GM21576 (cell line): Measurements from ENCODE around the gene TMUB2.
A peak's percentile ranks its signal among the peaks of the same experiment; 100 is the strongest.

Experiments used
- ATAC-seq: cut with Tn5 transposase; IDR thresholded peaks from one replicate; pipeline ENCODE4 v1.9.1; 2021; ENCODE audit warnings: mild to moderate bottlenecking, moderate library complexity; ENCODE audit not compliant: unreplicated experiment

TMUB2 gene

DNA sequence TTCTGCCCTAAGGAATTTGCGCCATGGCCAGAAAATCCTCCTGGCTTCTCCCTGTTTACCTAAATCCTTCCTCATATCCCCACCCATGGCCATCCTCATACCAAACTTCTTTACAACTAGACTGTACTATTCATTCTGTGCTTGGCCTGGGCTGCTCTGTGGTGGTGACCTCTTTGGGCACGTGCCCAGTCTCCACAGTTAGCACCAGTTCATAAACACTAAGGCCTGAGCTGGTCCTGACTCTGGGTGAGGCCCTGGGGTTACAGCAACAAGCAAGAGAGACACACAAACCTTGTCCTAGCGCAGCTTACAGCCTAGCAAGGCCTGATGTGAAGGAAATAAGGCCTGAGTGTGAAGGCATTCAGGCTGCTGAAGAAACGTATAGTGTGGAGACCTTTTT is 16.0 kb downstream of the TMUB2 start:
- ATAC-seq: no peak

DNA sequence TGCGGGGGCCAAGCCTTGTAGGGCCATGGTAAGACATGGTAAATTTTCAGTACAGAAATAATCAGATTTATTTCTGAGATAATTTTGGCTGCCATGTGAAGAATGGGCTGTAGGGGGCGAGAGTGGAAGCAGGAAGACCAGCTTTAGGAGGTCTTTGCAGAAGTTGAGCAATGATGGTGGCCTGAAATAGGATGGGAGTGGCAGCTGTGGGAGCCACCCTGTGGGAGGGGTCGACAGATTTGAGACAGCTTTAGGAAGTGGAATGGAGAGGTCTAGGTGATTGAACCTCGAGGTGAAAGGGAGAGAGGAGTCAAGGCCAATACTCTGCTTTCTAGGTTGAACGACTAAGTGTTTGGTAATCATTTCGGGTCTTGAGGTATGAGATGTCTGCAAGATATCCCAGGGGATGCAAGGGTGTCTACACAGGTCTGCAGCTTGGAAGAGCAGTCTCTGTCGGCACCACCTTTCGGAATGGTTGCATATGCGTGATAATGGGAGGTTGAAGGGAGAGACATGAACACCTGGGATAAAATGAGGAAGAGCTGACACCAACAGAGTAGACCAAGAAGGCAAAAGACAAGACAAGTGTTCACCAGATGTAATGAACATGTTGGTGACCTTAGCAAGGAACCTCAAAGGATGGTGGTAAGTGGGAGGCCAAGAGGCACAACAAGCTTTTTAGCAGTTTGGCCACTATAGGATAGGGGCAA is 17.1 kb downstream of the TMUB2 start:
- no peak for ATAC-seq

DNA sequence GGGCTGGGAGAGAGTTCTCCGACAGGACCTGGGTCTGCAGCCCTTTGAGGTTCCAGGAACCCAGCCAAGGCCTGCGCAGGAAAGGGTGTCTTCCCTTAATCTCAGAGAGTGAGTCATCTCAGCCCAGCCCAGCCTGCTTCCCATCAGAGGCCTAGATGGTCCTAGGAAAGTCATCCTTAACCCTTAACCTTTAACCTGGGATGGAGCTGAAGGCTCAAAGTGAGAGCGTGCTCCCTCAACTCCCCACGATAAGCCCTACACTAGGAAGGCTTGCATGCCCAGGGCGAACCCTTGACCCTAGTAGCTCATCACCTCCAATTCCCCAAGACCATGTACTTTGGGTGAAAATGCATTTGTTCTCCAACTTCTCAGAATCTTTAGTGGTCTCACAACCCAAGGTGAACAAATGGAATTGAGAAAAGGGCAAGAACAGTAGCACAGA is 17.7 kb downstream of the TMUB2 start:
- ATAC-seq: no peak

DNA sequence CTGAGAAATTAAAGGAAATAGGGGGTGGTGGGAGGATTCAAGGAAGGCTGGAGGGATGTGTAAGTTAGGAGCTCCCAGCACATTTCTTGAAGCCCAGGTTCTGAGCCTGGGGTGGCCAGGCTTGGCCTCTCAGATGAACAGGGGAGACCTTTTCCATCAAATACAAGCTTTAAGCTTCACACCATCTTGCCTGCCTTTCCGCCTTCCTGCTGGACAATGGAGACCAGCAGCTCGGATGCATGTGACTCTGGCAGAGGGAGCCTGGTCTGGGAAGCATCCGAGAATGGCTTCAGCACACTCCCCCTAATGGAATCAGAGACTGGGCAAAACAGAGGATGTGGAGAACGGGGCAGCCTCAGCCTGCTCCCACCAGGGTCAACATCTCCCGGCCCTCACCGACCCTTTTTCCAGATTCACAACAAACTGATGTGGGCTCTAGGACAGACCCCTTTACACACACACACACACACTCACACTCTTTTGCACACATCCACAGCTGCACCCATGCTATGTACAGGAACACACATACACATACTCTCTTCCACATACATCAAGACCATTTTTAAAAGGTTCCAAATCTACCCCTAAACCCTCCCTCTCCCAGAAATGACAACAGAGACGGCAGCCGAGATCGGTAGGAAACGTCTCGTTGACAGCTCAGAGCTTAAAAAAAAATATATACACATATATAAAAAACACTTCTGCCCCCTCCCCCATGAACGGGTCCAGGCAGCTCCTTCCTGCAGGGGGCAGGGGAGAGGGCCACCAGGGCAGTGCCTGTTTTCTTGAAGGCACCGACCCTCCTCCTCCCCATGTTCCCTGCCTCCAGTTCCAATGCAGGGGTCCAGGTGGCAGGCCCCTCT is 19.4 kb downstream of the TMUB2 start:
- no peak for ATAC-seq

DNA sequence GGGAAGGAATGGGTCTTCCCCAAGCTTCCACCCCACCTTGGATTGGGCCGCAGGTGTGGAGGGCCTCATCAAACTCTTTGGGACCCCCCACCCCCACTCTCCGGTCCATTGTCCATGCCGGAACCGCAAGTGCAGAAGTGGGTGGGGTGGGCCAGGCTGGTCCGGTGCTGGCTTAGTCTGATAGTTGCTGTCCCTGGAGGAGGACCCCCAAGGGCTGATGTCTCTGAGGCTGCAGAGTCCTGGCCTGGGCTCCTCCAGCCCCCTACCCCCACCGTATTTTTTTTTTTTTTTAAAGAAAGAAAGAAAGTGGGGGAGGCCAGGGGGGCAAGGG is 20.0 kb downstream of the TMUB2 start:
- ATAC-seq: no peak

DNA sequence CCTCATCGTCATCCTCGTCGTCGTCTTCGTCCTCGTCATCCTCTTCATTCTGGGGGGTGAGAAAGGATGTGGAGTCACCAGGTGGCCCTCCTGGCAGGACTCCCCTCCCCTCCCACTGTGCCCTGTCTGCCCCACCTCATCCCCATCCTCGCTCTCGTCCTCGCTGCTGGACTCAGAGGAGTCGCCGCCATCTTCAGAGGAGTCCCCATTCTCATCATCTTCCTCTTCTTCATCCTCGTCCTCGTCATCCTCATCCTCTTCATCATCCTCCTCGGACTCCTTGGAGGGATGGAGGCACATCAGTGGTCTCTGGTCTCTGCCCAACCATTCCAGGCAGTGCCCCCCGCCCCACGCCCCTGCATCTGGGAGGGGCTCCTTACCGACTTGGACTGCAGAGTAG is 20.5 kb downstream of the TMUB2 start:
- no peak for ATAC-seq

DNA sequence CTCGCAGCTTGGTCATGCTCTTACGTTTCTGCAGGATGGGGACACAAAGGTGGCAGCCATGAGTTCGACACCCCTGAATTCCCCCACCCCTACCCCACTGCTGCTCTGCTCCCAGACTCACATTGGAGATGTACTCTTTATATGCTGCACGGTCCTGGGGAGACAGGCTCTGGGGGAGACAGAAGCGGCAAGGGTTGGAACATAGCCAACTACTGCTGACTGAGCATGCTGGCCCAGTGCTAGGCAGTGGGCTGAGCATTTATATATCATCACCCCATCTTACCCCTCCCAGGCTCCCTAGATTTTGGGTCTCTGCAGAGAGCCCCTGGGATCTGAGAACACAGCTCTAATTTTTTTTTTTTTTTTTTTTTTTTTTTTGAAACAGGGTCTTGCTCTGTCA is 21.0 kb downstream of the TMUB2 start:
- ATAC-seq: no peak

DNA sequence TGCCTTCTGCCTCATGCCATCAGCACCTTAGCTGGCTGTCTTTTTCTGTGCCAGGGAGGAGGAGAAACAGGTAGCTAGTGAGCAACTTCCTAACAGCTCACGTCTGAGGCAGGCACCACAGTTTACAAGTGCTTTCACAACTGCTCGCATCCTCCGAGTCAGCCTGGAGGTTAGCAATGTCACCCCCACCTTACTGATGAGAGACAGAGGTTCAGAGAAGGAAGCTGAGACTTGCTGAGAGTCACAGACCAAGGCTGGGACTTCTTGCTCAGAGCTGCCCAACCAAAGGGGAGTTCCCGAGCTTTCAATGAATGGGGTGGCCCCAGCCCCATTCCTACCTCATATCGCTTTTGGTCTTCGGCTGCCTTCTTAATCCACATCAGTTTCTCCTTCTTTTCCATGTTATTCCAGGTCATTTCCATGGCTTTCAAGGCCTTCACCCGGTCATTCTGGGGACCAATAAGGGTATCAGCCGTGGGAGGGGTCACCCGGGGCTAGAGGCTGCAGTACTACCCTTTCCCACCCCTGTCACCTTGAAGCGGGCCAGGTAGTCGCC is 23.1 kb downstream of the TMUB2 start:
- no peak for ATAC-seq

DNA sequence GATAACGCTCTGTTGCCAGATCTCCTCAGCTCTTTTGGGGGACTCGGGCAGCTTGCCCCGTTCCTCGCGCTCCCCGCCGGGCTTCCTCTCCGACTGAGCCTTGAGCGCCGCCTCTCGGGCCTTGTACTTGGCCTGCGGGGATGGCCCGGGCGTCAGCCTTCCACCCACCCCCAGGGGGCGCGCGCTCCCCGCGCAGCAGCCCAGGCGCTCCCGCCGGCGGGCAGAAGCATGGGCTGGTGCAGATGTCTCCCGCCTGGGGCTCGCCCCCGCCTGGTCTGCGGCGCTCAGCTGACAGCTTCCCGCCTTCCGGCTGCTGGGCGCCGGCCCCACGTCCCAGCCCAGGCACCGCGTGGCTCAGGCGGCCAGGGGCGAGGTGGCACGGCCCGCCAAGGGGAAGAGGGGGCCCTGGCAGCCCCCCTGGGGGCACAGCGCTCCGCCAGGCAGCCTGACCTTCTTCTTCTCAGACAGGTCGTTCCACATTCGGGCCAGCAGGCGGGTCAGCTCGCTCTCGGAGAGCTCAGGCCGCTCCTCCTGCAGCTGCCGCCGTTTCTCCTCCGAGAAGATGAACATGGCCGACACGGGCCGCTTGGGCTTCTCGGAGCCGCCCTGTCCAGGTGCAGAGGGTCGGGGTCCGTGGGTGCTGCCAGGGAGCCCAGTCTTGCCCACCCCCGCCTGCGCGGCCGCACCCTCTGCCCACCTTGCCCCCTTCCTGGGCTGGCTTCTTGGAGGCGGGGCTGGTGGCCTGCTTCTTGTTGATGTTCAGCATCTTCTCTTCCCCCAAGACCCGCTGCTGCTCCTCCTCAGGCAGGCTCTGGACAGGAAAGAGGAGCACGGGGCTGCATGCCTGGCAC is 23.8 kb downstream of the TMUB2 start:
- peak; percentile 81 for ATAC-seq

DNA sequence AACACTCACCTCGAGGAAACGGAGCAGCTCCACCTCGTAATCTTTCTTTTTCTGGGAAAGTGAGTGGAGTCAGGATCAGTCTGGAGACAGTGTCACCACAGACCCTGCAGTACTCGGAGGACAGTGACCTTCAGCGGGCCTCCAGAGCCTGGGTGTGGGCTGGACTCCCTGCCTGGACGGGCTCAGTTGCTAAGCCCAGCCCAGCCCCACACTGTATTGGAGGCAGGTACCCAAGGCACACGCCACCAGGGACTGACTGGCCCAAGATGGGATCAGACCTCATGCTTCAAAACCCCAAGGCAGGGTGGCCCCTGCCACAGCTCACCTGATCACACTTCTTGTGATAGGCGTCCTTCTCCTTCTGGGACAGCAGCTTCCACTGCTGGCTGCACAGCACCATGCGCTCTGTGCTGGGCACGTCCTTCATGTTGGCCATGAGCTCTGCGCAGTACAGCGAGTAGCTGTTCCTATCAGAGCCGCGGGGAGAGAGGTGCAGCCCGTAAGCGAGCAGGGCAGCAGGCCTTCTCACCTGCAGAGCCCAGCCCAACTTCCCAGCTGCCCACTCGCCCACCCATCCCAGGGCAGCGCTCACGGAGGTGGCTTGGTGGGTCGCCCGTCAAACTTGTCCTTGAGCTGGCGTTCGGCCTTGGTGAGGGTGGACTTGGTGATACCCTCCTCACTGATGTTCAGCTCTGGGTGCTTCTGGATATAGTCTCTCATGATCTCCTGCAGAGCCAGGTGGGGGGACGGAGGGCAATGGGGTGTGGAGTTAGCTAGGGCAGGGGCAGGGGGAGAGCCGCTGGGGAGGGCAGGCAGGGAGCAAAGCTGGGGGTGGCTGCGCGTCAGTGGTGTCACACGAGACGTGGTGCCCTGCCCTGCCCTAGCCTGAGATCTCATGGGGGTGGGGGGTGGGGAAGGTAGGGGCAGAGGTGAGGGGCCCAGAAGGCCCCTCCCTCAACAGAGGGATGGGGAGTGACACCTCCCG is 24.8 kb downstream of the TMUB2 start:
- no peak for ATAC-seq

DNA sequence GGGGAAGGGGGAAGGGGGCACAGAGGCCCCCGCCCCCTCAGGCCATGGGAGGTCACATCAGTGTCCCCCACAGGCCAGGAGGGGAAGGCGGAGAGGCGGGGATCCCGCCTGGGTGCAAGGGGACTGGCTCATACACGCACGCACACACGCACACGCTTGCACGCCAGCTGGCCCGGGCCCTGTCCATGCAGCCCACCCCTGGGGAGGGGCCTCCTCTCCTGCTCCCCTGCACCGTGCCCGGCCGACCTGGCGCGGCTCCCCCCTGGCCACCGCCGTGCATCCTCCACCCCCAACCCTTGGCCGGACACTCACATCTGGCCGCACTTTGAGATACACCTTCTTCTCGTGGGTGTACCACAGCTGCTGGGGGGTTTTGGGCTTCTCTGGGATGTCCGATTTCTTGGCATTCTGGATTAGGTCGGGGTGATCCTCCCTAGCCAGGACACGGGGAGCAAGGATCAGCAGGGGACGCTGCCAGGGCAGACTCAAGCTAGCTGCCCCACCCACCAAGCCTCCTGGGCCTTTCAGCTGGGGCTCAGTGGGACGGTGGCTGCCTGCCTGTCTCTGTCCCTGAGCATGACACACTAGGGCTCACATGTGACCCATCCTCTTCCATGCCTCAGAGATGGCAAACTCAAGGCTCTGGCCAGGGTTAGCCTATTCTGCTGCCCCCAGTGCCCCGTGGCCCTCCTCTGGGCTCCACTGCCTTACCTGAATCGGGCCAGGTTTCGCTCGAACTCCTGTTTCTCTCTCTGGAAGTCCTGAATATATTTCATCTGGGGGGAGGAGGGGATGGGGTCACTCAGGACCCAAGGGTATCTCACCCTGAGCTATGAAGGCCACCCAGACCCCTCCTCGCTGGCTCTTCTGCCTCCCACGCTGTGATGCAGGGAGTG is 26.0 kb downstream of the TMUB2 start:
- ATAC-seq: no peak

DNA sequence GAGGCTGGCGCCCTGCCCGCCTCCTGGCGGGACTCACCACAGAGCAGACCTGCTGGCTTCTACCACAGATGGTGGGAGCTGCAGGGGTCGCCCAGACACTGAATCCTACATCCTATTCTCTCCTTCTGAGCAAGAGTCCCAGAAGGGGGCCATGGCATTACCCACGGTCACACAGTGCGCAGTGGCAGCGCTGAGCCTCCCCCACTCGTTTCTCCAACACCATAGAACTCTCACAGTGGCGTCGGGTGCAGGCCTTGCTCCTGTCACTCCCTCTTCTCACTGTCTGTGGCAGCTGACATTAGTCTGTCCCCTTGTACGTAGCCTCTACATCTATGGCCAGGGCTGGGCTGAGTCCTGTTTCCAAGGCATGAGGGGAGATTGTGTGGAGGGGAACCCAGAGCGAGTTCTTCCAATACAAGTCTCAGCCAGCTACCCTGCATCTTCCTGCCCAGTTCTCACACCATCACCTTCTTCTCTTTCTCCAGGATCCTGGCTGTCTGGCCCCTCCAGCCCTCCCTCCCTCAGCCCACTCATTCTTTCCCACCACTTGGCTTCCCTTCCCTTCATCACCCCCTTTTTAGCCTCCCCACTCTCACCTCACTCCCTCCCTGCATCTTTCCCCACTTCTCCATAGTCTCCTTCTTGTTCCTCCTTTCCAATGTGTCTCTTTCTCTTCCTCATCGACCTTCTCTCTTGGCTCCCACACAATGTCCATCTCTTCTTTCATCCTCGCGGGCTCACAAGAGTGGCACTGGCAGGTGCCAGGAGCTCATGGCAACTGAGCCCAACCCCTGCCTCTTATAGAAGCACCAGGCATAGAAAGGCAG is 26.8 kb downstream of the TMUB2 start:
- no peak for ATAC-seq

DNA sequence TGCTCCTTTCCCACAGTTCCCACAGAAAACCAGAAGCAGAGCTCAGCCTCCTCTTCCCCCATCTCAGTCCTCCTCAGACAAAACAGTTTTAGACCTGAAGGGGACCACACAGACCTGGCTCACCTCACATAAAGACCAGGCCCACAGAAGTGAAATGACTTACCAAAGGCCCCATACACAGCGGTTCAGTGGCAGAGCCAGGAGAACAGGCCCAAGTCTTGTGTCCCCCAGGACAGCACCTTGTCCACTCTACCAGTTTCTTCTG is 27.4 kb downstream of the TMUB2 start:
- no peak for ATAC-seq

DNA sequence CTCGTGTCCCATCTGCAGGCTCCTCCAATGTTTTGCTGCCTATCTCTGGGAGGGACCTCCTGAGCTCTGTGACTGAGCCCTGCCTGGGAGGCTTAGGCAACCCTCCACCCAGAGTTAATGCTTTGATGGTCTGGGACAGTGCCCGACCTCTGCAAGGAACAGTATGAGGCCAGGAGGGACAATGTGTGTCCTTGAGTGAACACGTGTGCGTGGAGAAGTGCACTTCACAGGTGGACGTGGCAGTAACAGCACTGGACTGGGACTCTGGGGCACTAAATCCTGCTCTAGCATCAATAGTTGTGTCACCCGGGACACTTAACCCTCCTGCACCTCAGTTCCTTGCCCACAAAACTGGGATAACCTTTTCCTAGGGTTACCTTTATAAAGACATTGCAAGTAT is 28.1 kb downstream of the TMUB2 start:
- no peak for ATAC-seq

DNA sequence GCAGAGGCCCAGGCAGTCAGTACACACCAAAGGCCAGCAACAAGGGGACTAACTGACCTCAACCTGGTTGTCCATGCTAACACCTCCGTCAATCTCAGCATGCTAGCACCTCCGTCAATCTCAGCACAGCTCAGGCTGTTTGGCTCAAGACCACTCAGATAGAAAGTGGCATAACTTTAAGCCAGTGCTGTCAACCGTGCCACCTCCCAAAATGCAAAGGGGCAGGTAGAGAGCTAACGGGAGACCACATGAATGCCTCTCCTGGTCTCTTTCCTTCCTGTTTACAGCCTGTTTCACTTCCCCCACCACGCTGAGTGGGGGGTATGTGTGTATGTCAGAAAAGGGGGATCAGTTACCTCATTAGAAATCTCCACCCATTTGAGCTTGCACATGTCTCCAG is 29.4 kb downstream of the TMUB2 start:
- no peak for ATAC-seq

DNA sequence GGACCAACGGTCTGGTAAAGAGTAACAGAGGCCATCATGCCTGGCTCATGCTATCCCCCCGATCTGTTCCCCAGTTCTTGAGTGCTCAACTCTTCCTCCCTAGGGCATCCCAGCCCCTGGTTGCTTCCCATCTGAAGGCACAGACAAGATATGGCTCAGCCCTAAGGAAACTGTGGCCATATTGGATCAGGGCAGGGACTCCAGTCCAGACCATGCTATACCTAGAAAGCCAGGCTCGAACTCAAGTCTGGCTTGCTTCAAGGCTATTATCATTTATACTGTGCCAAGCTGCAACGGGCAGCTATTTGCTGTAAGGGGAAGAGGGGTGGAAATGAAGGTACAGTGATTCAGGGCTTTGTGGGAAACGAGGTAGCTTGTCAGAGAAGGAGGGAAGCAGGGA is 29.9 kb downstream of the TMUB2 start:
- no peak for ATAC-seq

DNA sequence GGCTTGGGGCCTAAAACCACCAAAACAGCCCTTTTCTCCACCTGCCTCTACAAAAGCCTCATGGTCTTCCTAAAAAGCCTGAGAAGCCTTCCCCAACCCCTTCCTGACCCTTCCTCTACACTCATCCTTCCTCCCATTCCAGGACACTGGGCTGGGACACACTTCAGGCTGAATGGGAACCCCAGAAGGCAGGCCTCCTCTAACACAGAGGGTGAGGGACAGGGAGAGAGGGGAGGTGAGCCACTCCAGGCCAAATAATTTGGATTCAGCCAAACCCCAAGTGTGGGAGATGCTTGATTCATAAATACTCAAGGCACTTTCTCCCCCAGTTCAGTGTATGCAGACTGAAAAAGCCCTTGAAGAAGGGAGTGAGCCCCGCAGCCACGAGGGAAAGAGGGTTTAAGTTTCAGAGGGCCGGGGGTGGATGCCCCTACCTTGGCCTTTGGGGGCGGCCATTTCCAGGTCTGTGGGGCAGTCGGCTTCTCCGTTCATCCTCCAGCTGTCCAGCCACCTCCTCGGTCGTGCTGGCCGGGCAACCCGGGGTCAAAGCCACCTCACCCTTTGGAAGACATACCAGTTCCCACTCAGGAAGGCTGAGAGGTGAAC is 31.1 kb downstream of the TMUB2 start:
- ATAC-seq: no peak
